ENCODE measurements around the gene TANGO2. TPM values are rescaled to one million over a fixed set of nuclear protein-coding genes. Genes with fewer than 3 reads are reported as not detected.

Gene TANGO2
- total and polyA plus RNA-seq, 9 of the 15 experiments (the other 6 are each of a cell fraction or from before 2014, with no cell fraction given) = 15.5 to 94.9 (median 70.1) TPM

- TF ChIP-seq AFF1 (IDR thresholded peaks at IDR 0.05; ENCODE audit: low read depth in 1 of 2, partially characterized antibody in 2 of 2) (no peak), RBM17 (IDR thresholded peaks at IDR 0.05; ENCODE audit: borderline replicate concordance, low read depth, low read length) (no peak), MYC (IDR thresholded peaks at IDR 0.05; ENCODE audit: low read depth, low read length) (no peak), MYC (CRISPR knock-in tag; IDR thresholded peaks at IDR 0.05; ENCODE audit: borderline replicate concordance, low read depth) (no peak), NCOA1 (IDR thresholded peaks at IDR 0.05; ENCODE audit: low read depth) (no peak), PTBP1 (IDR thresholded peaks at IDR 0.05; ENCODE audit: low read depth, low read length) (0 out of 2 replicates have a peak, but pooled peaks have one; percentile 7), ELF2 (CRISPR knock-in tag; IDR thresholded peaks at IDR 0.05) (no peak), ZNF354B (CRISPR knock-in tag; IDR thresholded peaks at IDR 0.05) (no peak), TRIM24 (IDR thresholded peaks at IDR 0.05) (no peak), ZNF717 (CRISPR knock-in tag; IDR thresholded peaks at IDR 0.05) (0 out of 2 replicates have a peak, but pooled peaks have one; percentile 46), ZNF239 (CRISPR knock-in tag; IDR thresholded peaks at IDR 0.05) (no peak), MEF2D (tag; conservative IDR thresholded peaks at IDR 0.05; ENCODE audit: low read depth) (no peak), ZNF174 (CRISPR knock-in tag; IDR thresholded peaks at IDR 0.05) (no peak), LCOR (CRISPR knock-in tag; IDR thresholded peaks at IDR 0.05) (no peak), POLR2AphosphoS5 (IDR thresholded peaks at IDR 0.05; ENCODE audit: control insufficient read depth, insufficient read depth, low read depth, low read length) (no peak), CBX8 (IDR thresholded peaks at IDR 0.05; ENCODE audit: borderline replicate concordance, extremely low read depth, low read depth, low read length, poor library complexity, severe bottlenecking) (no peak), ERF (CRISPR knock-in tag; IDR thresholded peaks at IDR 0.05) (0 out of 2 replicates have a peak, but pooled peaks have one; percentile 12), SUPT5H (IDR thresholded peaks at IDR 0.05) (peak; percentile 39; the same call in 1 of the 2 replicates), HDAC6 (IDR thresholded peaks at IDR 0.05; ENCODE audit: low read depth, low read length) (no peak), ARID2 (IDR thresholded peaks at IDR 0.05) (no peak), IFI16 (CRISPR knock-in tag; IDR thresholded peaks at IDR 0.05) (no peak), MTA1 (IDR thresholded peaks at IDR 0.05; ENCODE audit: borderline replicate concordance) (no peak), ZNF263 (CRISPR knock-in tag; IDR thresholded peaks at IDR 0.05; ENCODE audit: borderline replicate concordance) (no peak)
- TF ChIP-seq, protein P1, sequence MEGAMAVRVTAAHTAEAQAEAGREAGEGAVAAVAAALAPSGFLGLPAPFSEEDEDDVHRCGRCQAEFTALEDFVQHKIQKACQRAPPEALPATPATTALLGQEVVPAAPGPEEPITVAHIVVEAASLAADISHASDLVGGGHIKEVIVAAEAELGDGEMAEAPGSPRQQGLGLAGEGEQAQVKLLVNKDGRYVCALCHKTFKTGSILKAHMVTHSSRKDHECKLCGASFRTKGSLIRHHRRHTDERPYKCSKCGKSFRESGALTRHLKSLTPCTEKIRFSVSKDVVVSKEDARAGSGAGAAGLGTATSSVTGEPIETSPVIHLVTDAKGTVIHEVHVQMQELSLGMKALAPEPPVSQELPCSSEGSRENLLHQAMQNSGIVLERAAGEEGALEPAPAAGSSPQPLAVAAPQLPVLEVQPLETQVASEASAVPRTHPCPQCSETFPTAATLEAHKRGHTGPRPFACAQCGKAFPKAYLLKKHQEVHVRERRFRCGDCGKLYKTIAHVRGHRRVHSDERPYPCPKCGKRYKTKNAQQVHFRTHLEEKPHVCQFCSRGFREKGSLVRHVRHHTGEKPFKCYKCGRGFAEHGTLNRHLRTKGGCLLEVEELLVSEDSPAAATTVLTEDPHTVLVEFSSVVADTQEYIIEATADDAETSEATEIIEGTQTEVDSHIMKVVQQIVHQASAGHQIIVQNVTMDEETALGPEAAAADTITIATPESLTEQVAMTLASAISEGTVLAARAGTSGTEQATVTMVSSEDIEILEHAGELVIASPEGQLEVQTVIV (CRISPR knock-in tag; IDR thresholded peaks at IDR 0.05; ENCODE audit: borderline replicate concordance) = no peak
Measured at GRCh38 chr22:19971276-19972124, 49.4 kb upstream of the TANGO2 start (continued).

All from K562 (cell line).